HepG2 (cell line): Measurements from ENCODE around the gene TENM3. TPM values are rescaled to one million over a fixed set of nuclear protein-coding genes. Genes with fewer than 3 reads are reported as not detected.

Source experiments
- ATAC-seq: fragments of 200-7000 bp; cut with Tn5 transposase; 3 replicates; pipeline ENCODE4 v1.9.1; 2020; ENCODE audit warnings: mild to moderate bottlenecking, moderate library complexity
- BruUV-seq: library from RNA; stranded (reverse); fragments of 400-500 nt; replicated peaks from 2 replicates; lab custom pipeline; 2021; lab: Mats Ljungman, UMichigan
- CTCF ChIA-PET: fragments of 300-600 bp; formaldehyde crosslinking; extraction: SDS; loops from one replicate; lab custom pipeline; 2021; ENCODE audit warnings: low total read pairs, inconsistent platforms, low intra/inter-chr PET ratio; lab: Yijun Ruan, JAX
- POLR2A ChIA-PET: fragments of 350-600 bp; sonication (Branson Sonifier 250); formaldehyde crosslinking; loops from one replicate; lab custom pipeline; 2020; ENCODE audit warnings: antibody characterized with exemption, inconsistent platforms; lab: Yijun Ruan, JAX
- DNase-seq: peaks from one replicate; pipeline ENCODE4 v3.0.0-alpha.2; 2015; ENCODE audit warnings: low spot score
- FAIRE-seq: peaks from 3 replicates; lab custom pipeline; 2011; peaks lifted over from hg19 to GRCh38; lab: Jason Lieb, UNC
- H2AFZ ChIP-seq: one replicate; pipeline ENCODE4 v1.6.1; 2011; ENCODE audit warnings: low read length, inconsistent platforms
- H3K27ac ChIP-seq: fragments of 300-600 bp; 3 replicates; pipeline ENCODE4 v1.8.0; 2011; ENCODE audit warnings: mixed run types, mild to moderate bottlenecking, mixed read lengths, low read length, inconsistent platforms; ENCODE audit not compliant: insufficient read depth; ENCODE audit errors: extremely low read length
- H3K27me3 ChIP-seq, 2 experiments: fragments of 200-600 bp in 1 of 2; 2 replicates in 1 of 2; 3 replicates in 1 of 2; pipeline versions ENCODE4 v1.6.0 to v1.8.0; 2011; ENCODE audit warnings: low read length in 2 of 2, mild to moderate bottlenecking in 2 of 2, moderate library complexity in 2 of 2, inconsistent platforms in 1 of 2; ENCODE audit not compliant: insufficient read depth in 2 of 2, control insufficient read depth in 1 of 2
- H3K36me3 ChIP-seq, 2 experiments: fragments of 200-600 bp in 1 of 2; replicated peaks in 1 of 2; 2 replicates in 1 of 2; 3 replicates in 1 of 2; pipeline versions ENCODE4 v1.5.1 to v1.8.0; 2011; ENCODE audit warnings: low read length in 2 of 2, inconsistent platforms in 1 of 2; ENCODE audit not compliant: insufficient read depth in 2 of 2, control insufficient read depth in 1 of 2
- H3K4me1 ChIP-seq: 2 replicates; pipeline ENCODE4 v1.5.1; 2012; ENCODE audit warnings: low read length, inconsistent platforms; ENCODE audit not compliant: insufficient read depth
- H3K4me2 ChIP-seq: 2 replicates; pipeline ENCODE4 v1.6.0; 2011; ENCODE audit warnings: low read depth, low read length, inconsistent platforms
- H3K4me3 ChIP-seq, 3 experiments: fragments of 200-600 bp in 1 of 3; sonication (generic), shearing (Covaris generic) in 1 of 3; replicated peaks in 1 of 3; 2 replicates each; pipeline ENCODE4 v1.5.1; 2011 to 2016; ENCODE audit warnings: low read length in 3 of 3, inconsistent platforms in 2 of 3, low read depth in 2 of 3, mild to moderate bottlenecking in 2 of 3, control low read depth in 1 of 3, mixed read lengths in 1 of 3; ENCODE audit not compliant: insufficient read depth in 1 of 3
- H3K79me2 ChIP-seq: one replicate; pipeline ENCODE4 v1.6.1; 2011; ENCODE audit warnings: low read length, inconsistent platforms; ENCODE audit not compliant: insufficient read depth
- H3K9ac ChIP-seq: 2 replicates; pipeline ENCODE4 v1.6.0; 2011; ENCODE audit warnings: mild to moderate bottlenecking, low read depth, low read length, inconsistent platforms; ENCODE audit not compliant: insufficient read depth
- H3K9me3 ChIP-seq: 2 replicates; pipeline ENCODE4 v1.5.1; 2012; ENCODE audit warnings: mild to moderate bottlenecking, low read length
- H4K20me1 ChIP-seq: 2 replicates; pipeline ENCODE4 v1.6.0; 2011; ENCODE audit warnings: inconsistent platforms, mild to moderate bottlenecking, low read length, moderate library complexity; ENCODE audit not compliant: insufficient read depth
- CHD2 ChIP-seq: IDR thresholded peaks from 2 replicates; pipeline ENCODE4 v1.6.1; 2011; ENCODE audit warnings: low read depth, low read length, improper control_type of control experiment
- DNMT1 ChIP-seq: sonication (generic); formaldehyde crosslinking; IDR thresholded peaks from 2 replicates; pipeline ENCODE4 v1.5.1; 2020; ENCODE audit warnings: mild to moderate bottlenecking, missing genetic modification reagents
- FIP1L1 ChIP-seq: fragments of 200-400 bp; formaldehyde crosslinking; IDR thresholded peaks from 2 replicates; pipeline ENCODE4 v1.6.1; 2018; ENCODE audit warnings: low read depth, mild to moderate bottlenecking, low read length, moderate library complexity, borderline replicate concordance; ENCODE audit not compliant: insufficient read depth
- MATR3 ChIP-seq: sonication (generic); formaldehyde crosslinking; IDR thresholded peaks from 2 replicates; pipeline ENCODE4 v1.4.0; 2020; ENCODE audit warnings: missing genetic modification reagents
- PHB2 ChIP-seq: fragments of 450-650 bp; IDR thresholded peaks from 2 replicates; pipeline ENCODE4 v1.6.1; 2018; ENCODE audit not compliant: partially characterized antibody
- SNAI1 ChIP-seq: sonication (generic); formaldehyde crosslinking; IDR thresholded peaks from 2 replicates; pipeline ENCODE4 v1.5.0; 2020; ENCODE audit warnings: mild to moderate bottlenecking, missing genetic modification reagents, borderline replicate concordance
- TAF1 ChIP-seq: sonication (generic); formaldehyde crosslinking; IDR thresholded peaks from 2 replicates; pipeline ENCODE4 v1.4.0; 2020; ENCODE audit warnings: missing genetic modification reagents
- XRCC5 ChIP-seq: fragments of 200-400 bp; formaldehyde crosslinking; optimal IDR thresholded peaks from 2 replicates; pipeline ENCODE3; 2017; ENCODE audit warnings: mild to moderate bottlenecking, low read length
- ZFP36L1 ChIP-seq: sonication (generic); formaldehyde crosslinking; IDR thresholded peaks from 2 replicates; pipeline ENCODE4 v1.8.0; 2022; ENCODE audit warnings: mild to moderate bottlenecking, missing genetic modification reagents, moderate library complexity
- ZNF256 ChIP-seq: sonication (generic); formaldehyde crosslinking; conservative IDR thresholded peaks from 2 replicates; pipeline ENCODE4 v1.4.0; 2020; ENCODE audit warnings: missing genetic modification reagents
- ZNF263 ChIP-seq: sonication (generic); formaldehyde crosslinking; IDR thresholded peaks from 2 replicates; pipeline ENCODE4 v1.4.0; 2020; ENCODE audit warnings: missing genetic modification reagents
- ZNF326 ChIP-seq: sonication (generic); formaldehyde crosslinking; IDR thresholded peaks from 2 replicates; pipeline ENCODE4 v1.4.0; 2020; ENCODE audit warnings: missing genetic modification reagents, borderline replicate concordance
- ZNF616 ChIP-seq: sonication (generic); formaldehyde crosslinking; IDR thresholded peaks from 2 replicates; pipeline ENCODE4 v1.5.0; 2020; ENCODE audit warnings: low read depth, mild to moderate bottlenecking, missing genetic modification reagents
- ZNF619 ChIP-seq: sonication (generic); formaldehyde crosslinking; IDR thresholded peaks from 2 replicates; pipeline ENCODE4 v1.4.0; 2020; ENCODE audit warnings: mild to moderate bottlenecking, missing genetic modification reagents
- ZSCAN21 ChIP-seq: sonication (generic); formaldehyde crosslinking; IDR thresholded peaks from 2 replicates; pipeline ENCODE4 v1.8.0; 2022; ENCODE audit warnings: mild to moderate bottlenecking, missing genetic modification reagents, moderate library complexity, borderline replicate concordance
- WGBS: methylation state at CpG from one replicate; pipeline ENCODE4 v1.1.6; 2017; ENCODE audit warnings: low lambda C conversion rate; 5-methylcytosine and 5-hydroxymethylcytosine counted together
- in situ Hi-C: cut with HindIII; loops from 2 replicates; pipeline ENCODE4 v1.10.0; 2017; ENCODE audit warnings: low pct_unique_long_range_greater_than_20kb; ENCODE audit not compliant: extremely low pct_ligation_motif_present
- intact Hi-C: fragments of 100-400 bp; cut with micrococcal nuclease; formaldehyde crosslinking; loops from one replicate; pipeline ENCODE4 v1.10.0; 2022; ENCODE audit not compliant: unreplicated experiment
- polyA plus RNA-seq, 8 experiments: library from polyadenylated mRNA; depleted of rRNA in 3 of 8; stranded (reverse) in 7 of 8; unstranded in 1 of 8; fragments of >200 nt; fragmentation: Illumina TruSeq in 4 of 8; extraction: Trizol in 4 of 8; gene quantifications; 2 replicates each; pipeline versions ENCODE4 v1.2.1 to v1.2.3, GENCODE V29; 2011 to 2016; ENCODE audit warnings: low read depth in 4 of 8, missing spikeins in 1 of 8, mixed read lengths in 1 of 8; ENCODE audit not compliant: insufficient read depth in 1 of 8
- total RNA-seq, 5 experiments: library from RNA; depleted of rRNA; stranded (reverse); fragments of >200 nt; fragmentation: Illumina TruSeq; extraction: Trizol; gene quantifications; 2 replicates each; pipeline ENCODE4 v1.2.3, GENCODE V29; 2016; ENCODE audit warnings: low read depth in 1 of 5
- TF ChIP-seq, protein P1 (sequence below): sonication (generic); formaldehyde crosslinking; IDR thresholded peaks from 2 replicates; pipeline ENCODE4 v1.5.1; 2020; ENCODE audit warnings: mild to moderate bottlenecking, missing genetic modification reagents, borderline replicate concordance
- TF ChIP-seq, protein P2 (sequence below): sonication (generic); formaldehyde crosslinking; IDR thresholded peaks from 2 replicates; pipeline ENCODE4 v1.4.0; 2020; ENCODE audit warnings: mild to moderate bottlenecking, missing genetic modification reagents

The TENM3 gene
- total and polyA plus RNA-seq, 2 of the 13 experiments (the other 11 are each of a cell fraction or from before 2014, with no cell fraction given), result 0.04 TPM; not detected in 1

DNA sequence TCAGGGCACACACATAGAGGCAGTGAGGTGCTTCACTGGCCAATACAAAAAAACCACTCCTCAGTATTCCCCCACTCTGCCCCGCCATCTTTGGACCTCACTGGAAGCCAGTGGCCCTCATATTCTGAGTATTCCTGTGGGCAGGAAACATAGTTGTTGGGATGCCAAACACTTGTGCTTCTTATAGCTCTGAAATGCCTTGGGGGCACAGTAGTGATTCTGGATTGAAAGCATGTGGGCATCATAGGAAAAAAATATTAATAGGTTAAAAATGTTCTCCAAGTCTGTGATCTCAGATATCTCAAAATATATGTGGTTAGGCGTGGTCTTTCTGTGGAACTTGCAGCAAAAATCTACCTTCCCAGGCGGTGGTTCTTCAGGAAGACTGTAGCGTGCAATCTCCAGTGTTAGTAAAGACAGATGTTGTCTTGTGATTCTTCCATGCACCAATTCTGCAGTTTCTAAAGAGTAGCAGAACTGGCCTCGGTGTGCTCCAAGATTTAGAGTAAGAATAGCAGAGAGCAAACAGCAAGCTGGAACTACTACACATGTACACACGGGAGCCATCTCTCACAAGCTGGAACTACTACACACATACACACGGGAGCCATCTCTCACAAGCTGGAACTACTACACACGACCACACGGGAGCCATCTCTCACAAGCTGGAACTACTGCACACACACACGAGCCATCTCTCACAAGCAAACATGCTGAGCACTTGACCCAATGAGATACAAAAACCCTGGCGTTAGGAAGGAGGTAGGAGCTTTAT, 8.0 kb upstream of the TENM3 start:
- Histone ChIP-seq H3K9me3 (no peaks in the 10 kb centered on the region), H3K27me3 (no peaks in the 10 kb centered on the region; a peak in 1 of 5 replicates), H3K4me2 (no peak overlapping the region), H3K27ac (no peak overlapping the region), H3K4me1 (no peaks in the 10 kb centered on the region), H4K20me1 (no peaks in the 10 kb centered on the region), H3K79me2 (no peaks in the 10 kb centered on the region), H3K36me3 (no peaks in the 10 kb centered on the region), H3K9ac (no peak overlapping the region), H3K4me3 (no peak overlapping the region), H2AFZ (no peak overlapping the region)
- TF ChIP-seq DNMT1 (CRISPR knock-in tag), result no peak
- TF ChIP-seq, protein P1, sequence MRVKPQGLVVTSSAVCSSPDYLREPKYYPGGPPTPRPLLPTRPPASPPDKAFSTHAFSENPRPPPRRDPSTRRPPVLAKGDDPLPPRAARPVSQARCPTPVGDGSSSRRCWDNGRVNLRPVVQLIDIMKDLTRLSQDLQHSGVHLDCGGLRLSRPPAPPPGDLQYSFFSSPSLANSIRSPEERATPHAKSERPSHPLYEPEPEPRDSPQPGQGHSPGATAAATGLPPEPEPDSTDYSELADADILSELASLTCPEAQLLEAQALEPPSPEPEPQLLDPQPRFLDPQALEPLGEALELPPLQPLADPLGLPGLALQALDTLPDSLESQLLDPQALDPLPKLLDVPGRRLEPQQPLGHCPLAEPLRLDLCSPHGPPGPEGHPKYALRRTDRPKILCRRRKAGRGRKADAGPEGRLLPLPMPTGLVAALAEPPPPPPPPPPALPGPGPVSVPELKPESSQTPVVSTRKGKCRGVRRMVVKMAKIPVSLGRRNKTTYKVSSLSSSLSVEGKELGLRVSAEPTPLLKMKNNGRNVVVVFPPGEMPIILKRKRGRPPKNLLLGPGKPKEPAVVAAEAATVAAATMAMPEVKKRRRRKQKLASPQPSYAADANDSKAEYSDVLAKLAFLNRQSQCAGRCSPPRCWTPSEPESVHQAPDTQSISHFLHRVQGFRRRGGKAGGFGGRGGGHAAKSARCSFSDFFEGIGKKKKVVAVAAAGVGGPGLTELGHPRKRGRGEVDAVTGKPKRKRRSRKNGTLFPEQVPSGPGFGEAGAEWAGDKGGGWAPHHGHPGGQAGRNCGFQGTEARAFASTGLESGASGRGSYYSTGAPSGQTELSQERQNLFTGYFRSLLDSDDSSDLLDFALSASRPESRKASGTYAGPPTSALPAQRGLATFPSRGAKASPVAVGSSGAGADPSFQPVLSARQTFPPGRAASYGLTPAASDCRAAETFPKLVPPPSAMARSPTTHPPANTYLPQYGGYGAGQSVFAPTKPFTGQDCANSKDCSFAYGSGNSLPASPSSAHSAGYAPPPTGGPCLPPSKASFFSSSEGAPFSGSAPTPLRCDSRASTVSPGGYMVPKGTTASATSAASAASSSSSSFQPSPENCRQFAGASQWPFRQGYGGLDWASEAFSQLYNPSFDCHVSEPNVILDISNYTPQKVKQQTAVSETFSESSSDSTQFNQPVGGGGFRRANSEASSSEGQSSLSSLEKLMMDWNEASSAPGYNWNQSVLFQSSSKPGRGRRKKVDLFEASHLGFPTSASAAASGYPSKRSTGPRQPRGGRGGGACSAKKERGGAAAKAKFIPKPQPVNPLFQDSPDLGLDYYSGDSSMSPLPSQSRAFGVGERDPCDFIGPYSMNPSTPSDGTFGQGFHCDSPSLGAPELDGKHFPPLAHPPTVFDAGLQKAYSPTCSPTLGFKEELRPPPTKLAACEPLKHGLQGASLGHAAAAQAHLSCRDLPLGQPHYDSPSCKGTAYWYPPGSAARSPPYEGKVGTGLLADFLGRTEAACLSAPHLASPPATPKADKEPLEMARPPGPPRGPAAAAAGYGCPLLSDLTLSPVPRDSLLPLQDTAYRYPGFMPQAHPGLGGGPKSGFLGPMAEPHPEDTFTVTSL (CRISPR knock-in tag), result no peak
- TF ChIP-seq MATR3 (CRISPR knock-in tag), result no peak
- TF ChIP-seq ZNF616 (CRISPR knock-in tag), result no peak
- no peak for TF ChIP-seq CHD2
- no peak for TF ChIP-seq PHB2
- TF ChIP-seq ZFP36L1 (CRISPR knock-in tag), result no peak
- TF ChIP-seq TAF1, result no peak
- no peak for TF ChIP-seq ZSCAN21 (CRISPR knock-in tag)
- TF ChIP-seq, protein P2, sequence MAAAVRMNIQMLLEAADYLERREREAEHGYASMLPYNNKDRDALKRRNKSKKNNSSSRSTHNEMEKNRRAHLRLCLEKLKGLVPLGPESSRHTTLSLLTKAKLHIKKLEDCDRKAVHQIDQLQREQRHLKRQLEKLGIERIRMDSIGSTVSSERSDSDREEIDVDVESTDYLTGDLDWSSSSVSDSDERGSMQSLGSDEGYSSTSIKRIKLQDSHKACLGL, result no peak
- TF ChIP-seq ZNF326 (CRISPR knock-in tag), result no peak
- TF ChIP-seq XRCC5, result no peak
- no peak for TF ChIP-seq FIP1L1
- TF ChIP-seq ZNF619, result no peak
- no peak for TF ChIP-seq ZNF256
- no peak for TF ChIP-seq ZNF263 (CRISPR knock-in tag)
- TF ChIP-seq SNAI1 (CRISPR knock-in tag), result no peak
- in situ Hi-C loops, result no loop called here
- ATAC-seq (no peak), DNase-seq (no peak), FAIRE-seq (no peak)
- BruUV-seq, result no TSS peak
- intact Hi-C loops, result no loop called here
- 10% methylated on average over 8 of the region's 11 CpGs for WGBS
- POLR2A ChIA-PET, result no interaction called here
- CTCF ChIA-PET, result no interaction called here
